Measurements from ENCODE around the gene GP5. TPM values are rescaled to one million over a fixed set of nuclear protein-coding genes. Genes with fewer than 3 reads are reported as not detected.

The GP5 gene
- total and polyA plus RNA-seq, 2 of the 13 experiments (the other 11 are each of a cell fraction or from before 2014, with no cell fraction given) = not detected

GRCh38 chr3:194446754-194447153 is 47.7 kb upstream of the GP5 start (continued):
- TF ChIP-seq, protein P1, sequence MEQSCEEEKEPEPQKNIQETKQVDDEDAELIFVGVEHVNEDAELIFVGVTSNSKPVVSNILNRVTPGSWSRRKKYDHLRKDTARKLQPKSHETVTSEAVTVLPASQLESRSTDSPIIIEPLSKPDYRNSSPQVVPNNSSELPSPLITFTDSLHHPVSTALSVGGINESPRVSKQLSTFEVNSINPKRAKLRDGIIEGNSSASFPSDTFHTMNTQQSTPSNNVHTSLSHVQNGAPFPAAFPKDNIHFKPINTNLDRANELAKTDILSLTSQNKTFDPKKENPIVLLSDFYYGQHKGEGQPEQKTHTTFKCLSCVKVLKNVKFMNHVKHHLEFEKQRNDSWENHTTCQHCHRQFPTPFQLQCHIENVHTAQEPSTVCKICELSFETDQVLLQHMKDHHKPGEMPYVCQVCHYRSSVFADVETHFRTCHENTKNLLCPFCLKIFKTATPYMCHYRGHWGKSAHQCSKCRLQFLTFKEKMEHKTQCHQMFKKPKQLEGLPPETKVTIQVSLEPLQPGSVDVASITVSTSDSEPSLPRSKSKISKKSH (CRISPR knock-in tag; IDR thresholded peaks at IDR 0.05; ENCODE audit: borderline replicate concordance) = no peak
- TF ChIP-seq ZNF484 (CRISPR knock-in tag; IDR thresholded peaks at IDR 0.05; ENCODE audit: borderline replicate concordance, low read depth) (no peak), ZNF12 (CRISPR knock-in tag; IDR thresholded peaks at IDR 0.05) (no peak), REST (IDR thresholded peaks at IDR 0.05; ENCODE audit: borderline replicate concordance in 1 of 2, low read depth in 1 of 2, low read length in 2 of 2) (no peak), RORA (CRISPR knock-in tag; IDR thresholded peaks at IDR 0.05) (no peak), ZNF496 (CRISPR knock-in tag; IDR thresholded peaks at IDR 0.05; ENCODE audit: insufficient replicate concordance) (no peak), GMEB2 (CRISPR knock-in tag; IDR thresholded peaks at IDR 0.05; ENCODE audit: low read depth) (no peak), GLI4 (CRISPR knock-in tag; IDR thresholded peaks at IDR 0.05; ENCODE audit: borderline replicate concordance) (no peak), HINFP (CRISPR knock-in tag; IDR thresholded peaks at IDR 0.05; ENCODE audit: low read depth) (no peak), KDM4B (CRISPR knock-in tag; IDR thresholded peaks at IDR 0.05) (no peak), MAFF (IDR thresholded peaks at IDR 0.05; ENCODE audit: low read depth, low read length) (no peak), CENPX (CRISPR knock-in tag; IDR thresholded peaks at IDR 0.05) (no peak), SIN3A (IDR thresholded peaks at IDR 0.05; ENCODE audit: borderline replicate concordance, low read depth, low read length) (no peak), MEIS1 (CRISPR knock-in tag; IDR thresholded peaks at IDR 0.05; ENCODE audit: borderline replicate concordance) (no peak), ATF1 (CRISPR knock-in tag; IDR thresholded peaks at IDR 0.05) (0 out of 2 replicates have a peak, but pooled peaks have one; percentile 50)
- TF ChIP-seq, protein P2, sequence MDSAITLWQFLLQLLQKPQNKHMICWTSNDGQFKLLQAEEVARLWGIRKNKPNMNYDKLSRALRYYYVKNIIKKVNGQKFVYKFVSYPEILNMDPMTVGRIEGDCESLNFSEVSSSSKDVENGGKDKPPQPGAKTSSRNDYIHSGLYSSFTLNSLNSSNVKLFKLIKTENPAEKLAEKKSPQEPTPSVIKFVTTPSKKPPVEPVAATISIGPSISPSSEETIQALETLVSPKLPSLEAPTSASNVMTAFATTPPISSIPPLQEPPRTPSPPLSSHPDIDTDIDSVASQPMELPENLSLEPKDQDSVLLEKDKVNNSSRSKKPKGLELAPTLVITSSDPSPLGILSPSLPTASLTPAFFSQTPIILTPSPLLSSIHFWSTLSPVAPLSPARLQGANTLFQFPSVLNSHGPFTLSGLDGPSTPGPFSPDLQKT (CRISPR knock-in tag; IDR thresholded peaks at IDR 0.05; ENCODE audit: borderline replicate concordance) = no peak
- TF ChIP-seq, protein P3, sequence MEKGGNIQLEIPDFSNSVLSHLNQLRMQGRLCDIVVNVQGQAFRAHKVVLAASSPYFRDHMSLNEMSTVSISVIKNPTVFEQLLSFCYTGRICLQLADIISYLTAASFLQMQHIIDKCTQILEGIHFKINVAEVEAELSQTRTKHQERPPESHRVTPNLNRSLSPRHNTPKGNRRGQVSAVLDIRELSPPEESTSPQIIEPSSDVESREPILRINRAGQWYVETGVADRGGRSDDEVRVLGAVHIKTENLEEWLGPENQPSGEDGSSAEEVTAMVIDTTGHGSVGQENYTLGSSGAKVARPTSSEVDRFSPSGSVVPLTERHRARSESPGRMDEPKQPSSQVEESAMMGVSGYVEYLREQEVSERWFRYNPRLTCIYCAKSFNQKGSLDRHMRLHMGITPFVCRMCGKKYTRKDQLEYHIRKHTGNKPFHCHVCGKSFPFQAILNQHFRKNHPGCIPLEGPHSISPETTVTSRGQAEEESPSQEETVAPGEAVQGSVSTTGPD (CRISPR knock-in tag; IDR thresholded peaks at IDR 0.05) = no peak
